ENCODE results near the gene SRSF9.

The SRSF9 gene

GRCh38 chr12:120498870-120499515, 29.4 kb upstream of the SRSF9 start (continued):
- TF ChIP-seq GLIS3 (CRISPR knock-in tag; IDR thresholded peaks at IDR 0.05) (no peak), PPARA (CRISPR knock-in tag; IDR thresholded peaks at IDR 0.05; ENCODE audit: borderline replicate concordance) (no peak), ZNF565 (CRISPR knock-in tag; conservative IDR thresholded peaks at IDR 0.05; ENCODE audit: low read depth) (no peak), ARNTL (CRISPR knock-in tag; IDR thresholded peaks at IDR 0.05; ENCODE audit: borderline replicate concordance, low read depth) (no peak), ZC3H10 (CRISPR knock-in tag; IDR thresholded peaks at IDR 0.05) (no peak), PATZ1 (CRISPR knock-in tag; IDR thresholded peaks at IDR 0.05; ENCODE audit: borderline replicate concordance) (no peak), ZNF70 (CRISPR knock-in tag; IDR thresholded peaks at IDR 0.05) (no peak), OSR1 (CRISPR knock-in tag; IDR thresholded peaks at IDR 0.05) (no peak), RARB (CRISPR knock-in tag; IDR thresholded peaks at IDR 0.05) (no peak)

DNA sequence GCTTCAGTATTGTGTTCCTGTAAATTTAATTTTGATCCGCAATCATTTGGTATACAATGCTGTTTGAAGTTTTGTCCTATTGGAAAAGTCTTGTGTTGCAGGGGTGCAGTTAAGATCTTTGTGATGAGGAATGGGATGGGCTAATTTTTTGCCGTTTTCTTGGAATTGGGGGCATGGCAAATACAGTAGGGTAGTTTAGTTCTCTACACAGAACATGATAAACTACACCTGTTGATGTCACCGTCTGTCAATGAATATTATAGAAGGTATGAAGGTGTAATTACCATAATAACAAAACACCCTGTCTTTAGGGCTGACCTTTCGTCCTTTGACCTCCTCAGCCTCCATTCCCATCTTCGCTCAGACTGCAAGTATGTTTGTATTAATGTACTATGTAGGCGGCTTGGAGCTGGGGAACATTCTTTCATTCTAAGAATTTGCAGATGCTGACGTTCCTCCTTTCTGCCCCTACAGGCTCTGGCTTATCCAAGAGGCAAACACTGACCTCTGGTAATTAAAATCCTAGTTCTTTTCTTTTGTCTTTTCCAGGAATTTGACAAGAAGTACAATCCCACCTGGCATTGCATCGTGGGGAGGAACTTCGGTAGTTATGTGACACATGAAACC, 28.1 kb upstream of the SRSF9 start:
- ATAC-seq: no peak
- TF ChIP-seq ZNF70 (CRISPR knock-in tag; IDR thresholded peaks at IDR 0.05) (no peak), BACH2 (CRISPR knock-in tag; IDR thresholded peaks at IDR 0.05; ENCODE audit: borderline replicate concordance) (no peak), TOX (CRISPR knock-in tag; IDR thresholded peaks at IDR 0.05; ENCODE audit: borderline replicate concordance) (no peak), POU6F1 (CRISPR knock-in tag; IDR thresholded peaks at IDR 0.05; ENCODE audit: borderline replicate concordance, low read depth) (no peak), OSR1 (CRISPR knock-in tag; IDR thresholded peaks at IDR 0.05) (no peak), ZFP3 (CRISPR knock-in tag; IDR thresholded peaks at IDR 0.05) (no peak), TCF4 (CRISPR knock-in tag; IDR thresholded peaks at IDR 0.05; ENCODE audit: borderline replicate concordance) (no peak), ZFP30 (CRISPR knock-in tag; IDR thresholded peaks at IDR 0.05) (no peak), PPARA (CRISPR knock-in tag; IDR thresholded peaks at IDR 0.05; ENCODE audit: borderline replicate concordance) (no peak), CREB5 (CRISPR knock-in tag; IDR thresholded peaks at IDR 0.05; ENCODE audit: low read depth) (no peak), ESRRG (CRISPR knock-in tag; IDR thresholded peaks at IDR 0.05) (no peak), ARNTL (CRISPR knock-in tag; IDR thresholded peaks at IDR 0.05; ENCODE audit: borderline replicate concordance, low read depth) (no peak), ISL1 (CRISPR knock-in tag; IDR thresholded peaks at IDR 0.05) (no peak), ZC3H10 (CRISPR knock-in tag; IDR thresholded peaks at IDR 0.05) (no peak), RARB (CRISPR knock-in tag; IDR thresholded peaks at IDR 0.05) (no peak), GLIS3 (CRISPR knock-in tag; IDR thresholded peaks at IDR 0.05) (no peak)
- TF ChIP-seq, protein P1, sequence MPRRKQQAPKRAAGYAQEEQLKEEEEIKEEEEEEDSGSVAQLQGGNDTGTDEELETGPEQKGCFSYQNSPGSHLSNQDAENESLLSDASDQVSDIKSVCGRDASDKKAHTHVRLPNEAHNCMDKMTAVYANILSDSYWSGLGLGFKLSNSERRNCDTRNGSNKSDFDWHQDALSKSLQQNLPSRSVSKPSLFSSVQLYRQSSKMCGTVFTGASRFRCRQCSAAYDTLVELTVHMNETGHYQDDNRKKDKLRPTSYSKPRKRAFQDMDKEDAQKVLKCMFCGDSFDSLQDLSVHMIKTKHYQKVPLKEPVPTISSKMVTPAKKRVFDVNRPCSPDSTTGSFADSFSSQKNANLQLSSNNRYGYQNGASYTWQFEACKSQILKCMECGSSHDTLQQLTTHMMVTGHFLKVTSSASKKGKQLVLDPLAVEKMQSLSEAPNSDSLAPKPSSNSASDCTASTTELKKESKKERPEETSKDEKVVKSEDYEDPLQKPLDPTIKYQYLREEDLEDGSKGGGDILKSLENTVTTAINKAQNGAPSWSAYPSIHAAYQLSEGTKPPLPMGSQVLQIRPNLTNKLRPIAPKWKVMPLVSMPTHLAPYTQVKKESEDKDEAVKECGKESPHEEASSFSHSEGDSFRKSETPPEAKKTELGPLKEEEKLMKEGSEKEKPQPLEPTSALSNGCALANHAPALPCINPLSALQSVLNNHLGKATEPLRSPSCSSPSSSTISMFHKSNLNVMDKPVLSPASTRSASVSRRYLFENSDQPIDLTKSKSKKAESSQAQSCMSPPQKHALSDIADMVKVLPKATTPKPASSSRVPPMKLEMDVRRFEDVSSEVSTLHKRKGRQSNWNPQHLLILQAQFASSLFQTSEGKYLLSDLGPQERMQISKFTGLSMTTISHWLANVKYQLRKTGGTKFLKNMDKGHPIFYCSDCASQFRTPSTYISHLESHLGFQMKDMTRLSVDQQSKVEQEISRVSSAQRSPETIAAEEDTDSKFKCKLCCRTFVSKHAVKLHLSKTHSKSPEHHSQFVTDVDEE (CRISPR knock-in tag; IDR thresholded peaks at IDR 0.05): no peak
- TF ChIP-seq, protein P2, sequence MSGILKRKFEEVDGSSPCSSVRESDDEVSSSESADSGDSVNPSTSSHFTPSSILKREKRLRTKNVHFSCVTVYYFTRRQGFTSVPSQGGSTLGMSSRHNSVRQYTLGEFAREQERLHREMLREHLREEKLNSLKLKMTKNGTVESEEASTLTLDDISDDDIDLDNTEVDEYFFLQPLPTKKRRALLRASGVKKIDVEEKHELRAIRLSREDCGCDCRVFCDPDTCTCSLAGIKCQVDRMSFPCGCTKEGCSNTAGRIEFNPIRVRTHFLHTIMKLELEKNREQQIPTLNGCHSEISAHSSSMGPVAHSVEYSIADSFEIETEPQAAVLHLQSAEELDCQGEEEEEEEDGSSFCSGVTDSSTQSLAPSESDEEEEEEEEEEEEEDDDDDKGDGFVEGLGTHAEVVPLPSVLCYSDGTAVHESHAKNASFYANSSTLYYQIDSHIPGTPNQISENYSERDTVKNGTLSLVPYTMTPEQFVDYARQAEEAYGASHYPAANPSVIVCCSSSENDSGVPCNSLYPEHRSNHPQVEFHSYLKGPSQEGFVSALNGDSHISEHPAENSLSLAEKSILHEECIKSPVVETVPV (CRISPR knock-in tag; IDR thresholded peaks at IDR 0.05): no peak

Measured in SK-N-SH treated with all-trans-retinoic acid at 6 μM for 48 hours (cell line).